K562 (cell line): ENCODE results near the gene ATP2B1. TPM values are rescaled to one million over a fixed set of nuclear protein-coding genes. Genes with fewer than 3 reads are reported as not detected.

ENCODE experiments used
- ATF1 ChIP-seq, 2 experiments: fragments of 450-650 bp in 1 of 2; IDR thresholded peaks; 2 replicates each; pipeline ENCODE4 v1.6.1; 2016; ENCODE audit warnings: missing compliant biosample characterization in 1 of 2, missing genetic modification characterization in 1 of 2
- ATF3 ChIP-seq, 2 experiments: fragments of 450-650 bp in 1 of 2; sonication (generic) in 1 of 2; formaldehyde crosslinking in 1 of 2; IDR thresholded peaks in 1 of 2; conservative IDR thresholded peaks in 1 of 2; 2 replicates each; pipeline versions ENCODE4 v1.6.1 to v1.8.1; 2016 to 2023; ENCODE audit warnings: mild to moderate bottlenecking in 2 of 2, moderate library complexity in 2 of 2, inconsistent platforms in 1 of 2, missing genetic modification reagents in 1 of 2
- KAT8 ChIP-seq: fragments of 450-650 bp; IDR thresholded peaks from 2 replicates; pipeline ENCODE4 v1.6.1; 2016; ENCODE audit warnings: low read depth, mild to moderate bottlenecking
- MAX ChIP-seq: sonication (generic); formaldehyde crosslinking; IDR thresholded peaks from 2 replicates; pipeline ENCODE4 v1.9.0; 2022; ENCODE audit warnings: mild to moderate bottlenecking, missing genetic modification reagents
- NFXL1 ChIP-seq: fragments of 450-650 bp; formaldehyde crosslinking; IDR thresholded peaks from 2 replicates; pipeline ENCODE4 v1.4.0; 2021; ENCODE audit warnings: mild to moderate bottlenecking
- NR2F6 ChIP-seq: fragments of 450-650 bp; formaldehyde crosslinking; IDR thresholded peaks from 2 replicates; pipeline ENCODE4 v1.4.0; 2020; ENCODE audit warnings: mild to moderate bottlenecking
- NRF1 ChIP-seq, 2 experiments: fragments of 450-650 bp; IDR thresholded peaks in 1 of 2; conservative IDR thresholded peaks in 1 of 2; 2 replicates each; pipeline ENCODE4 v1.6.1; 2014; ENCODE audit warnings: mild to moderate bottlenecking in 2 of 2
- SLC30A9 ChIP-seq: fragments of 250-450 bp; sonication (Bioruptor Pico); IDR thresholded peaks from 2 replicates; pipeline ENCODE4 v1.8.0; 2022; ENCODE audit warnings: mild to moderate bottlenecking, moderate library complexity
- TSHZ1 ChIP-seq: fragments of 250-450 bp; sonication (Bioruptor Pico); IDR thresholded peaks from 2 replicates; pipeline ENCODE4 v1.4.0; 2020; ENCODE audit warnings: mild to moderate bottlenecking, moderate library complexity
- ZHX1 ChIP-seq: fragments of 150-350 bp; conservative IDR thresholded peaks from 2 replicates; pipeline ENCODE4 v1.6.1; 2014; ENCODE audit warnings: low read length
- polyA plus RNA-seq, 8 experiments: library from polyadenylated mRNA; depleted of rRNA in 4 of 8; stranded (reverse) in 5 of 8; unstranded in 3 of 8; fragments of >200 nt; fragmentation: Nextera tagmentation in 2 of 8; fragmentation: Illumina TruSeq in 1 of 8; extraction: Ambion mirVana in 2 of 8; extraction: Trizol in 1 of 8; gene quantifications; 2 replicates each; pipeline versions ENCODE4 v1.2.1 to v1.2.3, GENCODE V29; 2011 to 2014; ENCODE audit warnings: inconsistent platforms in 1 of 8, missing spikeins in 1 of 8
- total RNA-seq, 7 experiments: library from RNA; depleted of rRNA in 6 of 7; stranded (reverse); fragments of >200 nt in 6 of 7; fragmentation: Illumina TruSeq in 2 of 7; extraction: Trizol in 2 of 7; gene quantifications; 2 replicates each; pipeline versions ENCODE4 v1.2.1 to v1.2.3, GENCODE V29; 2011 to 2021; ENCODE audit warnings: low replicate concordance in 1 of 7

ATP2B1 gene
- total and polyA plus RNA-seq, 9 of the 15 experiments (the other 6 are each of a cell fraction or from before 2014, with no cell fraction given) = 8.6 to 39.0 (median 27.8) TPM

DNA sequence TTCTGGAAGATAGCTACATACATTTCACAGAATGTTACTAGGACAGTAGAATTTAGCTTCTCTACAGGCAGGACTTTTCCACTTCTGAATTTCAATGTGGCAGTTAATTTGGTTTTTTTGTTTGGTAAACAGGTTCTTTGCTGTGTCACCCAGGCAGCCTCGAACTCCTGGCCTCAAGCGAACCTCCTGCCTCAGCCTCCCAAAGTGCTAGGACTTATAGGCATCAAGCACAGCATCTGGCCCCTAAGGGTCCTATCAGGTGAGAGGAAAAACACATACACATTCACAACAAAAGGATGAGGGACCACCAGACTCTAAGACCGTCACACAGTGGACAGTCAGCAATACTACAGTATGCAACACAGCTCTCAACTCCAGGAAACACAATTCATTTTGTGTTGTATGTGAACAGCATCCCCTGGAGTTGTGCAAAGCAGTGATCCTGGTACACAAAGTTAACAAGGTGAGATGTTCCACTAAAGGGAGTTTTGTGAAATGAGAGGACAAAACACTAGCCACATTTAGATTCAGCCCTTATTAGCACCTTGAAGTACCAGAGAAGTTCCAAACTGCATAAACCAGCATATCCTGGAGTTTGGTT lies 6.9 kb downstream of the ATP2B1 start (continued):
- TF ChIP-seq MAX (CRISPR knock-in tag) = no peak
- no peak for TF ChIP-seq ATF3 (IDR thresholded peaks at IDR 0.05)
- TF ChIP-seq ATF3 (CRISPR knock-in tag; conservative IDR thresholded peaks at IDR 0.05) = no peak
- no peak for TF ChIP-seq NFXL1
- no peak for TF ChIP-seq ATF1 (CRISPR knock-in tag; IDR thresholded peaks at IDR 0.05)
- TF ChIP-seq ATF1 (tag; IDR thresholded peaks at IDR 0.05) = no peak
- TF ChIP-seq NR2F6 (CRISPR knock-in tag) = no peak
- TF ChIP-seq TSHZ1 (CRISPR knock-in tag) = no peak
- no peak for TF ChIP-seq SLC30A9 (CRISPR knock-in tag)
- no peak for TF ChIP-seq NRF1 (conservative IDR thresholded peaks at IDR 0.05 in 1 of 2, IDR thresholded peaks at IDR 0.05 in 1 of 2)
- TF ChIP-seq ZHX1 = no peak
- TF ChIP-seq KAT8 = no peak
